ENCODE data around the gene TIAM1.
A peak's percentile ranks its signal among the peaks of the same experiment; 100 is the strongest.

TIAM1 gene

GRCh38 chr21:31329456-31330143, 14.5 kb downstream of the TIAM1 start:
- no peak for DNase-seq (ENCODE audit: low read depth)

DNA sequence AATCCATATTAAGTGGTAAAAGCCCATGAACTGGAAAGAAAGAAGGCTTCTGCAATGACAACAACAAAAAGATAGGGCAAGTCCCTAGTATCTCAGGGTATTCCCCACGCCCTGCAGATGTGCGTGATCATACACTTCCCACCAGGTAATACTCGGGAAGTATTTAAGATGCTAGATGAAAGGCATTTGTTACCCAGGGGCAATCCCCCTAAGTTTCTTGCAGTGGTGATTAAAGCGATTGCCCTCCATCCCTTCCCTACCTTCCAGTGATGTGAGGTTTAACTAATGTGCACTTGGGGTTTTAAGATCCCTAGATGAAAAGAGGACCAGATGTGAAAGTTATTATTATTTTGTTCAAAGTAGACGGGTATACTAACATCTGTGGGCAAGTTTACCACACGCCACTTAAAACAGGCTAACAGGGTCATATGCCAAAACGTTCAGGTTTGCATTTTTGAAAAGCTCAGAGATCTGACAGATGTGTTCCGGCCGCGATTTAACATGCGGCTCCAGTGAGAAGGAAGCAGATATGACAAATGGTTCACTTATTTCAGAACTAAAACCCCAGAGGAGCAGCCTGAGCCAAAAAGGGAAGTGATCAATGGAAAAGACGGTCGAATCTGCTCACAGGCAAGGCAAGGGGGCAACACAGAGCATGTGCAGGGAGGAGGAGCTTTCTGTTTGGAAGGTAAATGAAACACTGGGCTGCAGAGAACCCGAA, 17.4 kb downstream of the TIAM1 start:
- DNase-seq (ENCODE audit: low read depth), result no peak

DNA sequence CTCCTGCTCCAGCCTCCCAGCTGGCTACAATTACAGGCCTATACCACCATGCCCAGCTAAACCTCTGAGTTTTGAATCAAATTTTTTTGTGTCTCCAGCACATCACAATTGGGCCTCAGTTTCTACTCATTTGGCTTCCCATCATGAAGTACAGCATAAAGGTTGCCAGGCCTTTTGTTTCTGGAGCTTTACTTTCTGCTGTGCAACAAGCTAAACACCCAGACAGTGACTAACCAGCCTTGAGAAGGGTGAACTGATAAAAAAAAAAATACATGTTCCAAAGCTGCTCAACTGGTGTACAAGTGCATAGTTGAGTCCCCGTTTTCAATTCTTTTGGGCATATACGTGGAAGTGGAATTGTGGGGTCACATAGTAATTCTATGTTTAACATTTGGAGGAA, 25.1 kb downstream of the TIAM1 start:
- no peak for DNase-seq (ENCODE audit: low read depth)

GRCh38 chr21:31317688-31318087, 26.4 kb downstream of the TIAM1 start:
- DNase-seq (ENCODE audit: low read depth), result no peak

- no peak for DNase-seq (ENCODE audit: low read depth)
These were observed 27.4 kb downstream of the TIAM1 start for GRCh38 chr21:31316488-31317169.

- DNase-seq (ENCODE audit: low read depth), result no peak
These were observed 28.0 kb downstream of the TIAM1 start for GRCh38 chr21:31316072-31316471.

DNA sequence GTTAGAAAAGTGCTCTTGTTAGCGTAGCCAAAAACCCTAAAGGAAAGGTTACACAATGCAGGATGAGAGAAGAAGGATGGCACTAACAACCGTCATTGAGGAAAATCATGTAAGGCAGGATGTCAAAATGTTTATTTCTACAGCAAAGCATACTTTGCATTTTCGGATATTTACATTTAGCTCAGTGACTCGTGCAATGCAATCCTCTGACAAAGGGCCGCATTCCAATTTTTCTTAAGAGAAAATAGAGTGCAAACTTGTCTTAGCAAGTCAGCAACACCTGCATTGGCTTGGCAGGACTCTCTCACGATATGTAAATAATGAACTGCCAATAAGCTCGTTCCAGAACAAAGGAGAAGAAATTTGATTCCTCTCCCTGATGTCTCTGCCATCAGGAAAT, 33.3 kb downstream of the TIAM1 start:
- DNase-seq (ENCODE audit: low read depth), result no peak

DNA sequence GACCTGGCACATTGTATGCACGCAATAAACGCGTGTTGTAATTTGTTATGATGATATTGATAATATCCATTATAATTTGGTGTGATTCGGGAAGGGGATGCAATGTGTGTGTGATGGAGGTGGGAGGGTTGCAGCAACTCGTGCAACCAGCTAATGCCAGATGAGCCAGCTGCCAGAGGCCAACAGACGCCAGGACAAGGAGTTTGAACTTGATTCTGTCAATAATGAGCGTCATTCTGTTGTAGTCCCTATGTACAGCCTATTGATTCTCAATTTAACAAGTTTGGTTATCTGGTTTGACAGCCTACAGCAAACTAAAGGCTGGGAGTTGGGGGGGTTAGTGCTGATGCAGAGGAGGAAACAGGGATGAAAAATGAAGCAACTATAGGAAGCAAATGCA, 35.5 kb downstream of the TIAM1 start:
- DNase-seq (ENCODE audit: low read depth), result no peak

GRCh38 chr21:31305888-31306287, 38.2 kb downstream of the TIAM1 start:
- no peak for DNase-seq (ENCODE audit: low read depth)

- no peak for DNase-seq (ENCODE audit: low read depth)
These were observed 44.5 kb downstream of the TIAM1 start for GRCh38 chr21:31299291-31300147.

DNA sequence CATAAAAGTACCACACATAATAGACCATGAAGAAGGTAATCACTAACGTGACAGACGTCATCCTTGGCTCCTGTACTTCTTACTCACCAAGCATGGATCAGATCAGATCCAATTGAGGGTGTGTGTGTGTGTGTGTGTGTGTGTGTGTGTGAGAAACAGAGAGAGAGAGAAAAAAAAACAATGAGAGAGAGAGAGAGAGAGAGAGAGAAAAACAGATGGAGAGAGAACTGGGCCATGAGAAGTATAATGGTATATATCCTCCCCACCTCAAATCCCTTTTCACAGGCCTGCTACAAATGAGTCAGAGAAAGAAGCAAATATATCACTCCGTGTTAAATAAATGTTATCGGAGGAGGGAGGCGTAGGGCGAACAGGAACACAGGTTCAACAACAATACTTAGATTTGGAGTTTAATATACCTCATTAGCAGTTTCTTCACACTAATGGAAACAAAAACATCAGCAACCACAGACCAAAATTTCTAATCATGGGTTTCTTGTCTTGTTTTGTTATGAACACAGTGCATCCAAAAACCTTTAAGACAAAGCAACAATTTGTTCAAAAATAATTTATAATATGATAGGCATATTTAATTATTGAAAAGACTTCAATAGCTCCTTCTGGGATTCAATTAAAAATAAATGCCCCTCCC, 45.3 kb downstream of the TIAM1 start:
- DNase-seq (ENCODE audit: low read depth), result no peak

DNA sequence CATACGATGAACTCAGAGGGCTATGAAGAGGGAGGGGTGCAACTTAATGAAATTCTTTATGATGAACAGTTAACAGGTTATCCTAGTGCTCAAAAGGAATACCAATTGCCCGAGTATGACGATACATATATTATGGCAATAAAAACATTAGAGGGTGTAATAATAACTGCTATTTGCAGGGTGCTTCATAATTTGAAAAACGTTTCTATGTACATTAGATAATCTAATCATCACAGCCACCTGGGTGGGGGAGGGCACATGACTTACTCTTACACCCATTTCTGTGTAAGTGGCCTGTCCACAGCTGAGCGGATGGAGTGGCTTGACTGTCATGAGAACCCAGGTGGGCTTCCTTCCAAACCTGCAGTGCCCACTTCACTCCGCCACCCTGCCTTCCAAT, 46.3 kb downstream of the TIAM1 start:
- DNase-seq (ENCODE audit: low read depth), result no peak

DNA sequence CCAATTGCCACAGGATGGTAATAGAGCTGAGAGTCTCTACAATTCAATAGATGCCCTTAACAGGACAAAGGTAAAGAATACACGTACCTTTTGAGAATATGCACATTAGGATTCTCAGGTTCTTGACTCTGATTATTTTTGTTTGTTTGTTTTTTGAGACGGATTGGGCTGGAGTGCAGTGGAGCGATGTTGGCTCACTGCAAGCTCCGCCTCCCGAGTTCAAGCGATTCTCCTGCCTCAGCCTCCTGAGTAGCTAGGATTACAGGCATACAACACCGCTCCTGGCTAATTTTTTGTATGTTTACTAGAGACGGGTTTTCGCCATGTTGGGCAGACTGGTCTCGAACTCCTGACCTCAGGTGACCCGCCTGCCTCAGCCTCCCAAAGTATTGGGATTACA, 48.4 kb downstream of the TIAM1 start:
- no peak for DNase-seq (ENCODE audit: low read depth)

DNA sequence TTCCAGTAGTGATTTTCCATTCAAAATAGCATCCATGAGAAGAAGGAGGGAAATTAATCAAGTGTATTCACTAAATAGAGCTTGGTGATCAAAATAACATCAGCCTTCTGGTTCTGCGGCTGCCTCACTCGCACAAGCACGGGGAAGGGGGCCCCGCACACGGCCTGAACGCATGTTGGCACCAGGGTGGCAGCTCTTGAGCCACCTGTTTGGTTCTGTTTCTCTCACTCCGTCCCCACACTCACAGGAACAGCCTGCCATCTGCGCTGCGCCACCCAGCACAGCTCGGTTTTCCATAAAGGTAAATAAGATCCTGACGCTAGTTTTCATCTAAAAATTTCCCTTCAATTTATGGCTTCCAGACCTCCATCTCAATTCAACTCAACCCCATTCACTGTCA, 49.4 kb downstream of the TIAM1 start:
- DNase-seq (ENCODE audit: low read depth), result no peak

DNA sequence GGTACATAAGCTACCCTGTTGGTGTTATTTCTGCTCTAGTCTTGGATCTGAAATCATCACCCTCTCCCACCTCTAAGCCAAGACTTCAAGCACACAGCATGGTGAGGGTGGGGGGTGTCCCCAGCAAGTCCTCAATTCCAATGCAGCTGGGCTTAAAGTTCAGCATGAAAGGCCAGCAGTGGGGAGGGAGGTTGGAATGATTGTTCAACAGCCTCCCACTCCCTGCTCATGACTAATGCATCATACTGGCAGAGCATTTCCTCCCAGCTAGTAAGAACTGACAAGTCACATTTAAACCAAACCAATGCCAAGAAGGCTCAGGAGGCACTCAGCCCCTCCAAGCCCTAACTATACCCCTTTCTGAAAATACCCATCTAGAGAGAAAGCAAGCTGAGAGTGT, 50.1 kb downstream of the TIAM1 start:
- DNase-seq (ENCODE audit: low read depth), result peak; percentile 19

DNA sequence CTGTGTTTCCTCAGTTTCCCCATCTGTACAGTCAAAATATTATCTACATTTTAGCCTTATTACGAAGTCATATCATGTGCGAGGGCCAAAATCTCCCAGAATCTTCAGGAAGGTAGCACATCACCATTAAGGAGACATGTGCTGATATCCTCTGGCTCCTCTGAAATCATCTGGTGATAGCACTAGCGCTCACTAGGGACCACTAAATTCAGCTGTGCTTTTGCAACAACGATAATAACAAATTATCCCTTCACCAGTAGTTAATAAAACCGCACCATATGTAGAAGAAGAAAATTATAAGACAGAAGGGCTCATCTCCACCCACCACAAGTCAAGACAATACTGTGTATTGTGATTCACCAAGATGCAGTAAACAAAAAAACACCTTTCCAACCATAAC, 53.3 kb downstream of the TIAM1 start:
- DNase-seq (ENCODE audit: low read depth), result no peak

- DNase-seq (ENCODE audit: low read depth), result no peak
These were observed 54.4 kb downstream of the TIAM1 start for GRCh38 chr21:31289702-31290101.

DNA sequence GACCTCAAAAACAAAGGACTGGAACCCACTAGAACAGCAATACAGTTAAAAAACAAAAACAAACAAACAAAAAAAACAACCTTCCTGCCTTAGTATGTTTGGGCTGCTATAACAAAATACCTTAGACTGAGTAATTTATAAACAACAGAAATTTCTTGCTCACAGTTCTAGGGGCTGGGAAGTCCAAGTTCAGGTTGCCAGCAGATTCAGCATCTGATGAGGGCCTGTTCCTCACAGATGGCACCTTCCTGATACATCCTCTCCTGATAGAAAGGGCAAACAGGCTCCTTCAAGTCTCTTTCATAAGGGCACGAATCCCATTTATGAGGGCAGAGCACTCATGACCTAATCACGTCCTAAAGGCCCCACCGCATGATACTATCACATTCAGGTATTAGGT, 55.9 kb downstream of the TIAM1 start:
- DNase-seq (ENCODE audit: low read depth), result no peak

- DNase-seq (ENCODE audit: low read depth), result no peak
These were observed 56.9 kb downstream of the TIAM1 start for GRCh38 chr21:31287201-31287600.

DNA sequence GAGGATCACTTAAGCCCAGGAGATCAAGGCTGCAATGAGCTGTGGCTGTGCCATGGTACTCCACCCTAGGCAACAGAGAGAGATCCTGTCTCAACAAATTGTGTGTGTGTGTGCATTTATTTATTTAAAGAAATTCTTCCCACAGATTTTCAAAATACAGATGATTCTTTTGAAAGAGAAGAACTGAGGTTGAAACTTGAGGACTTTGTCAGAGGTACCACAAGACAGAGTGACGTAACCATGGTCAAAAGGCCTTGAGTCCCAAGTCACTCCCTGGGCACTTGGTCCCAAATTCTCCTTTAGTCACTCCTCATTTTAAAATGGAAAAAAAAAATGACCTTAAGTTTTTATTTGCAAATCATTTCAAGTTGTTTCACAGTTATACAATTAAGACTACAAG, 57.4 kb downstream of the TIAM1 start:
- no peak for DNase-seq (ENCODE audit: low read depth)

DNA sequence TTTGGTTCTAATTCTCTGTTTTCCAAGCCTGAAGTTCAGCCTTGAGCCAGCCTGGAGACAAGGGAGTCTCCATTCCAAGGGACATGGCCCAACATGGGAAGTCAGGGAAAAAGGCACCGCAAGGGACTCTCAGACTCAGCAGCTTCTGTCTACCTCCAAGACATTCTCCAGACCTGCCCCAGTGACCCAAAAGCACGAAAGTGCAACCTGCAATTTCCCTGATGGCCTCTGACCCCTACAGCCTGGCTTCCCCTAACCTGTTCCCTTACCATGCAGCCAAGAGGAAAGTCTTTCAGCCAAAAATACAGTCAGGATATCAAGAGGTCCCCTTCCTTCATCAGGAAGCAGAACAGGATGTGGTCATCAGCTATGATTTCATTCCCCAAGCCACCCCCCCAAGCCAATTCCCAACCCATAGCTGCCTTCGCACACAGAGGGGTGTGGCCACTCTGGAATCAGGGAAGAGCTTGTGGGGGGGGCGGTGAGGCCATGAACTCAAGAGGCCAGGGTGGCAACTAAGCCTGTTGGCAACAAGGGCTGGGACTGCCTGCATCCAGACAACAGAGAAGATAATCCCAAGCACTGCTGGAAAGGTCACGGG, 59.2 kb downstream of the TIAM1 start:
- no peak for DNase-seq (ENCODE audit: low read depth)

Data from GM04504 (cell line).